Retinal pigment epithelial cell (primary cell): ENCODE data around the gene SHB.

Experiments used
- DNase-seq: peaks from one replicate; pipeline ENCODE4 v3.0.0-alpha.2; 2010; ENCODE audit warnings: low read depth
- H3K4me3 ChIP-seq: 2 replicates; pipeline ENCODE4 v1.5.1; 2011; ENCODE audit warnings: mild to moderate bottlenecking, low read length, control low read depth, moderate library complexity
- CTCF ChIP-seq: conservative IDR thresholded peaks from 2 replicates; pipeline ENCODE4 v1.5.1; 2011; ENCODE audit warnings: low read depth, low read length, control low read depth, inconsistent platforms

The SHB gene

DNA sequence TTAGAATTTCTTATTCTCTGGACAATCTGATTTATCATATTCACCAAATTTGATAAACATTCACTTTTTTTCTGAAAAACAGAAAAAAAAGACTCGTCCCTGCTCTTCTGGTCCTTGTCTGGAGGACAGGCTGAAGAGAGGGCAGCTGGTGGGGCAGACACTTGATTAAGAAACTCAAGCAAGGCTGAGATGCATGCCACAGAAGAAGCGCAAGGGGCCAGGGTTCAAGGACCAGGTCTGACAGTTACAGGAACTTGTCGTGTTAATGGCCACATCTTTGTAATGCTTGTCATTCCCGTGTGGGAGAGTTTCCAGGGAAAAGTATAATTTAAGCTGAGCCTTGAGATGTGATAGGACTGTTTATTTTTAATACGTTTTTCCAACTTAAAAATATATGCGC lies 40.6 kb upstream of the SHB start:
- DNase-seq, result no peak
- no peak overlapping the region for H3K4me3 ChIP-seq
- no peak for TF ChIP-seq CTCF

DNA sequence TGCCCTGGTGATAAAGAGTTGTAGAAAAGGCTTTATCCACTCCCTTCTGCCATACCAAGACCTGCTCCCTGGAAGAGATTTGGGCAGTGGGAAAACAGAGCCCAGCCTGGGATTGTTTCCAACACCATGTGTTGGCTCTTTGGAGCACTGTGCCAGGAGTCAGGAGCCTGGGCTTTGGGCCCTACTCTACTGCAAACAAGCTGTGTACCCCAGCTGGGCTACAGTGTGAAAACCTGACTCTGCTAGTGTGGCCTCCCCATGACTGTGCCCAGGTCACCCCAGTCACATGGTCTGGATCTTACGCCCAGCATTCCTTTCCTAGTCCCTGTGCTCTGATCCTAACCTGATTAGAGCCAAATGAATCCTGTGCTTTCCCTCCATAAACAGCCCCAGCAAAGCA lies 39.3 kb upstream of the SHB start:
- no peak for TF ChIP-seq CTCF
- DNase-seq, result peak; percentile 55
- H3K4me3 ChIP-seq, result no peak overlapping the region

DNA sequence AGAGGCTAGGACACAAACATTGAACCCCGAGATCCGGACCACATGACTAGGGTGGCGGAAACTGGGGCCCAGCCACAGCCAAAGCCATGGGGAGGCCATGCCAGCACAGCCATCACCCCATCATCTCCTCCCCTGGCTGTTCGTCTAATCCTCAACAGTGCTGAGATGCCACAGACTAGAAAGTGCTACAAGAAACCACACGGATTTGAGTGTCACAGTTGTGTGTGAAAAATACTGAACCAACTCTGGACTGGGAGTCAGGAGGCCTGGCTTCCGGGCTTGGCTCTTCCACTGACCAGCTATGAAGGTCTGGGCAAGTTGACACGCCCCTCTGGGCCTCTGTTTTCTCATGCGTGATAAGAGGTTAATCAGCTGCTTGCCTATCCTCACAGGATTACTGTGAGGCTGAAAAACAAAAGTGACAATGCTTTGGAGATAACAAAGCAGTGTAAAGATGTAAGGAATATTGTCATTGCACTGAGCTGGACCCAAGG lies 38.8 kb upstream of the SHB start:
- DNase-seq, result peak; percentile 69
- H3K4me3 ChIP-seq, result no peak overlapping the region
- TF ChIP-seq CTCF, result no peak

DNA sequence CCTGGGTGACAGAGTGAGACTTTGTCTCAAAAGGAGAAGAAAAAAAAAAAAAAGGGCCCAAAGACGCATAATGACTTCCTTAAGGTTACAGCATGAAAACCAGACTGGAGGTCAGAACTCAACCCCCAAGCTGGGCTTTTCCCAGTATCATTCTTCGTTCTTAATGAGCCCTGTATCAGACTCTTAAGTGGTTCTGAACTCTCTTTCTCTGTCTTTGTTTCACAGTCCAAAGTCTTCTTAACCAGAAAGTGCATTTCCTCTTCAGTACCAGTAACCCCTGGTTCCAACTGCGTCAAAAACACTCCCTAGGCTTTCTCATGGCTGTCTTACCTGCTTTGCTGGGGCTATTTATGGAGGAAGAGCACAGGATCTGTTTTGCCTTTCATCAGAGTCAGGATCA lies 38.4 kb upstream of the SHB start:
- TF ChIP-seq CTCF, result no peak
- DNase-seq, result no peak
- H3K4me3 ChIP-seq, result no peak overlapping the region

GRCh38 chr9:38106488-38106887 lies 37.5 kb upstream of the SHB start:
- DNase-seq, result no peak
- H3K4me3 ChIP-seq, result no peak overlapping the region
- TF ChIP-seq CTCF, result no peak

DNA sequence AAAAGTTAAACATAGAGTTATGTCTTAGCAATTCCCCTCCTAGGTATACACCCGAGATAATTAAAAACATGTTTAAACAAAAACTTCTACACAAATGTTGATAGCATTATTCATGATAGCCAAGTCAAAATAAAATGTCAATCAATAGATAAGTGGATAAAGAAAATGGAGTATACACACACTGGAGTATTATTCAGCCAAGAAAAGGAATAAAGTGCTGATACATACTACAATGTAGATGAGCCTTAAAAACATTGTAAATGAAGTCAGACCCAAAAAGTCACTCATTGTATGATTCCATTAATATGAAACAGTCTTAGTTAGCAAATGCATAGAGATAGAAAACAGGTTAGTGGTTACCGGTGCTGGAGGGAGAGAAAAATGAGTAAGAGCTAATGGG lies 34.3 kb upstream of the SHB start:
- no peak for DNase-seq
- TF ChIP-seq CTCF, result no peak
- H3K4me3 ChIP-seq, result no peak overlapping the region

GRCh38 chr9:38101423-38101822 lies 32.4 kb upstream of the SHB start:
- no peak for DNase-seq
- TF ChIP-seq CTCF, result no peak
- H3K4me3 ChIP-seq, result no peak overlapping the region
